Progenitor cell of endocrine pancreas (in vitro differentiated cells): ENCODE measurements around the gene NSUN2. TPM values are rescaled to one million over a fixed set of nuclear protein-coding genes. Genes with fewer than 3 reads are reported as not detected.

Experiments used
- DNase-seq: peaks from one replicate; pipeline ENCODE4 v3.0.0; 2021; ENCODE audit warnings: low spot score; ENCODE audit not compliant: unreplicated experiment
- H3K27ac Mint-ChIP-seq: 2 replicates; pipeline ENCODE4 v1.8.0; 2021; ENCODE audit warnings: mild to moderate bottlenecking, moderate library complexity, mixed read lengths
- H3K27me3 Mint-ChIP-seq: 2 replicates; pipeline ENCODE4 v1.8.0; 2021; ENCODE audit warnings: mixed read lengths
- H3K36me3 Mint-ChIP-seq: 2 replicates; pipeline ENCODE4 v1.8.0; 2022; ENCODE audit warnings: mixed read lengths; ENCODE audit not compliant: insufficient read depth
- H3K4me1 Mint-ChIP-seq: 2 replicates; pipeline ENCODE4 v1.8.0; 2021; ENCODE audit warnings: low read depth, mixed read lengths
- H3K4me3 Mint-ChIP-seq: 2 replicates; pipeline ENCODE4 v1.8.0; 2021; ENCODE audit warnings: low read depth, mild to moderate bottlenecking, moderate library complexity, mixed read lengths
- H3K9me3 Mint-ChIP-seq: 2 replicates; pipeline ENCODE4 v1.8.0; 2021; ENCODE audit warnings: low read depth, mixed read lengths
- total RNA-seq: library from RNA; stranded (reverse); gene quantifications from 2 replicates; pipeline ENCODE4 v1.2.1, GENCODE V29; 2021
- TF ChIP-seq, protein P1 (sequence below): fragments of 200-600 bp; sonication (generic); IDR thresholded peaks from one replicate; pipeline ENCODE4 v1.5.0; 2021; ENCODE audit warnings: antibody characterized with exemption, mild to moderate bottlenecking; ENCODE audit not compliant: unreplicated experiment

NSUN2 gene
- total RNA-seq, 1 donor from 2014 or later = 61.3 TPM

DNA sequence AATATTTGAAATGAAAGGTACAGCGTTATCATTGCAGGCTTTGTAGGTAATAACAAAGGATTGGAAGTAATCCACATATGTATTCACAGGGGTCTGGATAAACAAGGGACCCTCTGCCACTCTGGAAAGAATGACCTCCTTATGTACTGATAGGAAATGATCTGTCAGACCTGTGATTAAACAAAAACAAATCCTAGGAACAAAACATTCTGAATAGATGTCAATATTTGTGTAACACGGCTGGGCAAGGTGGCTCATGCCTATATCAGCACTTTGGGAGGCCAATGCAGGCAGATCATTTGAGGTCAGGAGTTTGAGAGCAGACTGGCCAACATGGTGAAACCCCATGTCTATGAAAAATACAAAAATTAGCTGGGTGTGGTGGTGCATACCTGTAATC, 42.3 kb downstream of the NSUN2 start:
- peaks cover 8% of the 10 kb centered on the region for H3K36me3 Mint-ChIP-seq
- no peak for DNase-seq
- no peak overlapping the region for H3K4me3 Mint-ChIP-seq
- H3K27me3 Mint-ChIP-seq = peaks cover 30% of the 10 kb centered on the region
- peaks cover 13% of the 10 kb centered on the region for H3K4me1 Mint-ChIP-seq
- no peak overlapping the region for H3K27ac Mint-ChIP-seq
- peaks cover 3% of the 10 kb centered on the region for H3K9me3 Mint-ChIP-seq
- TF ChIP-seq, protein P1, sequence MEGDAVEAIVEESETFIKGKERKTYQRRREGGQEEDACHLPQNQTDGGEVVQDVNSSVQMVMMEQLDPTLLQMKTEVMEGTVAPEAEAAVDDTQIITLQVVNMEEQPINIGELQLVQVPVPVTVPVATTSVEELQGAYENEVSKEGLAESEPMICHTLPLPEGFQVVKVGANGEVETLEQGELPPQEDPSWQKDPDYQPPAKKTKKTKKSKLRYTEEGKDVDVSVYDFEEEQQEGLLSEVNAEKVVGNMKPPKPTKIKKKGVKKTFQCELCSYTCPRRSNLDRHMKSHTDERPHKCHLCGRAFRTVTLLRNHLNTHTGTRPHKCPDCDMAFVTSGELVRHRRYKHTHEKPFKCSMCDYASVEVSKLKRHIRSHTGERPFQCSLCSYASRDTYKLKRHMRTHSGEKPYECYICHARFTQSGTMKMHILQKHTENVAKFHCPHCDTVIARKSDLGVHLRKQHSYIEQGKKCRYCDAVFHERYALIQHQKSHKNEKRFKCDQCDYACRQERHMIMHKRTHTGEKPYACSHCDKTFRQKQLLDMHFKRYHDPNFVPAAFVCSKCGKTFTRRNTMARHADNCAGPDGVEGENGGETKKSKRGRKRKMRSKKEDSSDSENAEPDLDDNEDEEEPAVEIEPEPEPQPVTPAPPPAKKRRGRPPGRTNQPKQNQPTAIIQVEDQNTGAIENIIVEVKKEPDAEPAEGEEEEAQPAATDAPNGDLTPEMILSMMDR = no peak

DNA sequence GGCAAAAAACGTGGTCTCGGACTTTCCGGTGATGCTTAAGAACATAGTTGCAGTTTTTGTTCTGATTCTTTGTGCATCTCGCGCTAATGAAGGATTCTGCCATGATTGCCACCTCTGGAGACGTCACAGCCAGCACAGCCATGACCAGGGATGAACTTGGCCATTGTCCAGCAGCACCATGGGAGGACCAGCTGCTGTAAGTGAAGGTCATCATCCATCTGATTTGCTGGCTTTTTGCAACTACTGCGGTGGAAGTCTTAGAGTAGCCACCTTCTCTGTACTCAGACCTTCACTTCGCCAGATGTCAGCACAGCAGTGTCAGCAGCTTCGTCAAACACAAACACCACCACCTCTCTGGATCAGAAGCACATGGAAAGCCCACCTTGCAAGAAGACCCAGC, 45.7 kb downstream of the NSUN2 start:
- peaks cover 58% of the 10 kb centered on the region for H3K27me3 Mint-ChIP-seq
- no peak overlapping the region for H3K4me3 Mint-ChIP-seq
- no peak for DNase-seq
- H3K36me3 Mint-ChIP-seq = peaks cover 3% of the 10 kb centered on the region
- H3K27ac Mint-ChIP-seq = no peak overlapping the region
- peaks cover 3% of the 10 kb centered on the region for H3K9me3 Mint-ChIP-seq
- H3K4me1 Mint-ChIP-seq = peaks cover 13% of the 10 kb centered on the region
- TF ChIP-seq, protein P1 = no peak

DNA sequence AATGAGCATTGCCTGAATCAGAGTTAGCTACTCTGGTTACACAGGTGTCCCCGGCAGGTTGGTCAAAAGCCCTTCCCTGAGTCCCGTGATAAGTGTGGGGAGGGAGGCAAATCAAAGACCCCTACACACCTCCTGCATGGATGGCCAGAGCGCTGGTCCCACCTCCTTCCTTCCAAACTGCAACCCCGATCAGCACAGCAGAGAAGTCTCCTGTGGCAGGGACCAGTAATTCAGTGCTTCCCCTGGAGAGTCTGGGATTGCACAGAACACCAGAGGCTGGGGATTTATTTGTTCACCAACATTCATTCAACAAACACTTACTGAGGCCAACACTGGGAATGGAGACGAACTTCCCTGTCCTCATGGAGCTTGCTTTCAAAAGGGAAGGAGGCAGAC, 46.2 kb downstream of the NSUN2 start:
- no peak overlapping the region for H3K27ac Mint-ChIP-seq
- no peak for DNase-seq
- H3K27me3 Mint-ChIP-seq = peaks cover 59% of the 10 kb centered on the region
- no peak overlapping the region for H3K4me3 Mint-ChIP-seq
- peaks cover 2% of the 10 kb centered on the region for H3K9me3 Mint-ChIP-seq
- H3K36me3 Mint-ChIP-seq = no peaks in the 10 kb centered on the region
- H3K4me1 Mint-ChIP-seq = peaks cover 13% of the 10 kb centered on the region
- TF ChIP-seq, protein P1 = no peak

DNA sequence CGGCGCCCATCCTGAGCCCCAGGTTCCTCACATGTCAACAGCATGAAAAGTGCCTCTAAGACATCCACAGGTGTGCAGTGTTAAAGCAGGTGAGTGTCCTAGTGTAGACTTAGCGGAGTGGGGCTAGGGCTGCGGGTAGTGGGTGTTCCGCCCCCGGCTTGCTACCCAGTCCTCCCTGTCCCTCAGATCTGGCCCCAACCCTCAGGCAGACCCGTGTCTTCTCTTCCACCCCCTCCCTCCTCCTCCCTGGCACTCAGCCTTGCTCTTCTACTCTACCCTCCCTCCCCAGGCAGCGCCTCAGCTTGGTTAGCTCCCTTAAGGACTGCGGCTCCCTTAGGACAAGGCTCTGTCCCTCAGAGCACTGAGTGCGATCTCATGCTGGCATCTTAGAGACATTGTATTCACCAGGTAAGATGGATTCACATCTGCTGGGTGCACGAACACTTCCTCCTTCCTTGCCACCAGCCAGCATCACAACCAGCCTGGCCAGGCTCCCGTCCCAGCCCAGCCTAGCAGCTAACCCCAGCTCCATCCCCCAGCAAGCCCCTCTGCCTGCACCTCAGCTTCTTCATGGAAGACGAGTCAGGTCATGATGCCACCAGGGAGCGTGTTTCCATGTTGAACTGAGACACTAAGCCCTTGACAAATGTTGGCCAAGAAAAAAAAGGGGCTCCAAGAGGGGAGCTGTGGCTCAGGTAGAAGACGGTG, 46.8 kb downstream of the NSUN2 start:
- no peaks in the 10 kb centered on the region for H3K36me3 Mint-ChIP-seq
- TF ChIP-seq, protein P1 = no peak
- peaks cover 13% of the 10 kb centered on the region for H3K4me1 Mint-ChIP-seq
- H3K27me3 Mint-ChIP-seq = peaks cover 64% of the 10 kb centered on the region
- DNase-seq = no peak
- H3K27ac Mint-ChIP-seq = no peak overlapping the region
- no peaks in the 10 kb centered on the region for H3K9me3 Mint-ChIP-seq
- H3K4me3 Mint-ChIP-seq = no peak overlapping the region

DNA sequence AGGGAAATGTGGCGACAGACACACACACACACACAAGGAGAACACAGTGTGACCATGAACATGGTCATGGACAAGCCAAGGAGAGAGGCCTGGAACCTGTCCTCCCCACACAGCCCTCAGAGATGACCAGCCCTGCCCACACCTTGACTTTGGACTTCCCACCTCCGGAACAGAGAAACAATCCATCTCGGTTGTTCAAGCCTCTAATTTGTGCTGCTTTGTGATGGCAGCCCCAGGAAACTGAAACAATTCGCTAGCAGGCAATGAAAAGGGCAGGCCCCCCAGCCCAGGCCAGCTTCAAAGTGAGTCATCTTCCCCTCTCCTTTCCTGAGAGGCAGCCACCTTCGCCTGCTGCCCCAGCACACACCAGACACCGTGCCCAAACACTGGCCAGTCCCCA, 47.7 kb downstream of the NSUN2 start:
- Mint-ChIP-seq H3K27ac (no peak overlapping the region), H3K9me3 (no peaks in the 10 kb centered on the region), H3K4me1 (peaks cover 4% of the 10 kb centered on the region), H3K27me3 (peaks cover 71% of the 10 kb centered on the region), H3K36me3 (no peaks in the 10 kb centered on the region), H3K4me3 (no peak overlapping the region)
- DNase-seq = no peak
- TF ChIP-seq, protein P1 = no peak
